SK-N-SH (cell line): Measurements from ENCODE around the gene SLC25A17.

Experiments used
- EP300 ChIP-seq, 2 experiments: IDR thresholded peaks; 2 replicates each; pipeline versions ENCODE4 v1.4.0 to v1.6.1; 2012; ENCODE audit warnings: borderline replicate concordance in 1 of 2, low read depth in 1 of 2, low read length in 1 of 2
- POLR2AphosphoS5 ChIP-seq: IDR thresholded peaks from 2 replicates; pipeline ENCODE4 v1.6.1; 2012; ENCODE audit warnings: low read depth, low read length
- RFX5 ChIP-seq: IDR thresholded peaks from 2 replicates; pipeline ENCODE4 v1.6.1; 2012; ENCODE audit warnings: mild to moderate bottlenecking, improper control_type of control experiment, low read length
- TF ChIP-seq, protein P1 (sequence below): fragments of 200-600 bp; sonication (generic); IDR thresholded peaks from 2 replicates; pipeline ENCODE4 v1.6.1; 2017; ENCODE audit warnings: antibody characterized with exemption, mild to moderate bottlenecking, moderate library complexity
- TF ChIP-seq, protein P2 (sequence below): IDR thresholded peaks from 2 replicates; pipeline ENCODE4 v1.6.1; 2012; ENCODE audit warnings: mild to moderate bottlenecking, low read depth, low read length, moderate library complexity

DNA sequence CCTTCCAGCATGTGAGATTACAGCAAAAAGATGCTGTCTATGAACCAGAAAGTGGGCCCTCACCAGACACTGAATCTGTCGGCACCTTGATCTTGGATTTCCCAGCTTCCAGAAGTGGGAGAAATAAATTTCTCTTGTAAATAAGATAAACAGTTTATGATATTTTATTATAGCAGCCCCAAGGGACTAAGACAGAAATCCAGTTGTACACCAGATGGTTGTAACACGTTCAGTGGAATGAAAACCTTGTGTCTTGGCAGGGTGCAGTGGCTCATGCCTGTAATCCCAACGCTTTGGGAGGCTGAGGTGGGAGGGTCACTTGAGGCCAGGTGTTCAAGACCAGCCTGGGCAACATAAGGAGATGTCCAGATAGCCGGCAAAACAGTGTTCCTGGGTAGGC lies 78.0 kb downstream of the SLC25A17 start:
- TF ChIP-seq EP300 (IDR thresholded peaks at IDR 0.05; ENCODE audit: borderline replicate concordance in 1 of 2, low read depth in 1 of 2, low read length in 1 of 2) (no peak), RFX5 (no peak), POLR2AphosphoS5 (no peak)
- TF ChIP-seq, protein P1, sequence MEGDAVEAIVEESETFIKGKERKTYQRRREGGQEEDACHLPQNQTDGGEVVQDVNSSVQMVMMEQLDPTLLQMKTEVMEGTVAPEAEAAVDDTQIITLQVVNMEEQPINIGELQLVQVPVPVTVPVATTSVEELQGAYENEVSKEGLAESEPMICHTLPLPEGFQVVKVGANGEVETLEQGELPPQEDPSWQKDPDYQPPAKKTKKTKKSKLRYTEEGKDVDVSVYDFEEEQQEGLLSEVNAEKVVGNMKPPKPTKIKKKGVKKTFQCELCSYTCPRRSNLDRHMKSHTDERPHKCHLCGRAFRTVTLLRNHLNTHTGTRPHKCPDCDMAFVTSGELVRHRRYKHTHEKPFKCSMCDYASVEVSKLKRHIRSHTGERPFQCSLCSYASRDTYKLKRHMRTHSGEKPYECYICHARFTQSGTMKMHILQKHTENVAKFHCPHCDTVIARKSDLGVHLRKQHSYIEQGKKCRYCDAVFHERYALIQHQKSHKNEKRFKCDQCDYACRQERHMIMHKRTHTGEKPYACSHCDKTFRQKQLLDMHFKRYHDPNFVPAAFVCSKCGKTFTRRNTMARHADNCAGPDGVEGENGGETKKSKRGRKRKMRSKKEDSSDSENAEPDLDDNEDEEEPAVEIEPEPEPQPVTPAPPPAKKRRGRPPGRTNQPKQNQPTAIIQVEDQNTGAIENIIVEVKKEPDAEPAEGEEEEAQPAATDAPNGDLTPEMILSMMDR, result no peak
- TF ChIP-seq, protein P2, sequence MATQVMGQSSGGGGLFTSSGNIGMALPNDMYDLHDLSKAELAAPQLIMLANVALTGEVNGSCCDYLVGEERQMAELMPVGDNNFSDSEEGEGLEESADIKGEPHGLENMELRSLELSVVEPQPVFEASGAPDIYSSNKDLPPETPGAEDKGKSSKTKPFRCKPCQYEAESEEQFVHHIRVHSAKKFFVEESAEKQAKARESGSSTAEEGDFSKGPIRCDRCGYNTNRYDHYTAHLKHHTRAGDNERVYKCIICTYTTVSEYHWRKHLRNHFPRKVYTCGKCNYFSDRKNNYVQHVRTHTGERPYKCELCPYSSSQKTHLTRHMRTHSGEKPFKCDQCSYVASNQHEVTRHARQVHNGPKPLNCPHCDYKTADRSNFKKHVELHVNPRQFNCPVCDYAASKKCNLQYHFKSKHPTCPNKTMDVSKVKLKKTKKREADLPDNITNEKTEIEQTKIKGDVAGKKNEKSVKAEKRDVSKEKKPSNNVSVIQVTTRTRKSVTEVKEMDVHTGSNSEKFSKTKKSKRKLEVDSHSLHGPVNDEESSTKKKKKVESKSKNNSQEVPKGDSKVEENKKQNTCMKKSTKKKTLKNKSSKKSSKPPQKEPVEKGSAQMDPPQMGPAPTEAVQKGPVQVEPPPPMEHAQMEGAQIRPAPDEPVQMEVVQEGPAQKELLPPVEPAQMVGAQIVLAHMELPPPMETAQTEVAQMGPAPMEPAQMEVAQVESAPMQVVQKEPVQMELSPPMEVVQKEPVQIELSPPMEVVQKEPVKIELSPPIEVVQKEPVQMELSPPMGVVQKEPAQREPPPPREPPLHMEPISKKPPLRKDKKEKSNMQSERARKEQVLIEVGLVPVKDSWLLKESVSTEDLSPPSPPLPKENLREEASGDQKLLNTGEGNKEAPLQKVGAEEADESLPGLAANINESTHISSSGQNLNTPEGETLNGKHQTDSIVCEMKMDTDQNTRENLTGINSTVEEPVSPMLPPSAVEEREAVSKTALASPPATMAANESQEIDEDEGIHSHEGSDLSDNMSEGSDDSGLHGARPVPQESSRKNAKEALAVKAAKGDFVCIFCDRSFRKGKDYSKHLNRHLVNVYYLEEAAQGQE, result no peak
